Activated T-helper 2 cell treated with anti-CD3 and anti-CD28 coated beads, Interferon-gamma antibody, Interleukin-2, Interleukin-4, amounts not matched to agents 10 μg/mL and 5 μg/mL and 100 μg/mL, durations not matched to agents 14 hours and 24 hours and 36 hours (primary cell): ENCODE data around the gene ESYT1. TPM values are rescaled to one million over a fixed set of nuclear protein-coding genes. Genes with fewer than 3 reads are reported as not detected.
A peak's percentile ranks its signal among the peaks of the same experiment; 100 is the strongest.
"Not testable (repeated sequence)": the region's sequence is repeated elsewhere in the genome, so short reads cannot be mapped to it uniquely, and the experiment has no call there.

Source experiments
- DNase-seq: peaks from one replicate; pipeline ENCODE4 v3.0.0; 2021; ENCODE audit warnings: low spot score
- H3K27ac Mint-ChIP-seq: one replicate; pipeline ENCODE4 v1.8.0; 2021; ENCODE audit warnings: mixed read lengths
- H3K27me3 Mint-ChIP-seq: one replicate; pipeline ENCODE4 v1.8.0; 2021; ENCODE audit warnings: low read depth, mixed read lengths
- H3K36me3 Mint-ChIP-seq: one replicate; pipeline ENCODE4 v1.8.0; 2021; ENCODE audit warnings: low read depth, mixed read lengths
- H3K4me1 Mint-ChIP-seq: one replicate; pipeline ENCODE4 v1.8.0; 2021; ENCODE audit warnings: low read depth, mixed read lengths
- H3K4me3 Mint-ChIP-seq: one replicate; pipeline ENCODE4 v1.8.0; 2021; ENCODE audit warnings: low read depth, mild to moderate bottlenecking, moderate library complexity, mixed read lengths
- H3K9me3 Mint-ChIP-seq: one replicate; pipeline ENCODE4 v1.8.0; 2021; ENCODE audit warnings: mixed read lengths
- intact Hi-C: fragments of 100-400 bp; cut with micrococcal nuclease; formaldehyde crosslinking; loops from one replicate; pipeline ENCODE4 v1.15.1; 2023
- total RNA-seq: library from RNA; stranded (reverse); gene quantifications from 2 replicates; pipeline ENCODE4 v1.2.3, GENCODE V29; 2022

Gene ESYT1
- total RNA-seq, 1 donor from 2014 or later = 154 TPM

DNA sequence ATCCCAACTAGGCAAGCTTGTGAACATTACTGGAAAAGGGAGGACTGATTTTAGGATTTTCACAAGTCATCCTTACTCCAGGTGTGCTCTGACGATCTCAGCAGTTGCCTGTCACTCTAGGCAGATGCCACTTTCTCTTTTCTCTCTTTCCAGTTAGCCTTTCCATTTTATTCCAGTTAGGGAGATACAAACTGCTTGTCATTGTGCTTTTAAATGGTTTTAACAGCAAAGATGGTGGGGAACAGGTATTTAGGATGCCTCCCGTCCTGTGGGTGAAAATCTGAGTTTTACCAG lies 22.5 kb upstream of the ESYT1 start:
- intact Hi-C loops = no loop called here
- Mint-ChIP-seq H3K27me3 (no peaks in the 10 kb centered on the region), H3K36me3 (peaks cover 63% of the 10 kb centered on the region), H3K4me1 (peaks cover 51% of the 10 kb centered on the region), H3K9me3 (no peaks in the 10 kb centered on the region), H3K27ac (peak overlapping the region; percentile 95), H3K4me3 (peak overlapping the region; percentile 92)
- DNase-seq = no peak

DNA sequence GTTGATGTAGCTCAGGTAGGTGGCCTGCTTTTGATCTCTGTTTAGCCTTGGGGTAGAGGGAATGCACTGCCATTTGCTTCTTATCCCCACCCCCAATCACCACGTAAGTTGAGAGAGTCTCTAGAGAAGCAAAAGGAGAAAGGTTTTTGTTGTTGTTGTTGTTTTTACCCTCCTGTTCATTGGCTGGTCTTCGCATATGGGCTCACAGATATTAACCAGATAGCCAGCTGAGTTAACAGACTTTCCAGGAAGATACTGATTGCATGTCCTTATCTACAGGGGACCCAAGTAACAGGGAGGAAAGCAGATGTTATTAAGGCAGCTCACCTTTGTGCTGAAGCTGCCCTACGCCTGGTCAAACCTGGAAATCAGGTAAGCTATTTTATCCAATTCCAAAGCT lies 20.8 kb upstream of the ESYT1 start:
- Mint-ChIP-seq H3K4me3 (peak overlapping the region; percentile 92), H3K4me1 (peaks cover 40% of the 10 kb centered on the region), H3K9me3 (no peaks in the 10 kb centered on the region), H3K27ac (peak overlapping the region; percentile 59), H3K27me3 (no peaks in the 10 kb centered on the region), H3K36me3 (peaks cover 75% of the 10 kb centered on the region)
- intact Hi-C loops = no loop called here
- DNase-seq = no peak

DNA sequence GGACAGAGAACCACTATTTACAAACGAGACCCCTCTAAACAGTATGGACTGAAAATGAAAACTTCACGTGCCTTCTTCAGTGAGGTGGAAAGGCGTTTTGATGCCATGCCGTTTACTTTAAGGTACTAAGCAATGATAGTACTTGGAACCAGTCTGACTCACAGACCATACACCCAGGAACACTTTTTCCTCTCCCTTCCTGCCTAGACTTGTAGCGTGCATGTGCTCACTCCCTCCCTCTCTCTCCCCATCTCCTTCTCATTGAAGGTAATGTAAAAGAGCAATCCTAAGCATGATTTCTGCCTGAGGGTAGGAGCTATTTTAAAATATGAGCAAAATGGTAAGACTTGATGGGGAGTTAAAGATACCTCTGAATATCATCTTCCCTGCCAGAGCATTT lies 17.5 kb upstream of the ESYT1 start:
- H3K36me3 Mint-ChIP-seq = peaks cover 88% of the 10 kb centered on the region
- intact Hi-C loops = no loop called here
- H3K4me3 Mint-ChIP-seq = no peak overlapping the region
- no peaks in the 10 kb centered on the region for H3K27me3 Mint-ChIP-seq
- no peaks in the 10 kb centered on the region for H3K9me3 Mint-ChIP-seq
- no peak for DNase-seq
- H3K27ac Mint-ChIP-seq = no peak overlapping the region
- peaks cover 28% of the 10 kb centered on the region for H3K4me1 Mint-ChIP-seq

DNA sequence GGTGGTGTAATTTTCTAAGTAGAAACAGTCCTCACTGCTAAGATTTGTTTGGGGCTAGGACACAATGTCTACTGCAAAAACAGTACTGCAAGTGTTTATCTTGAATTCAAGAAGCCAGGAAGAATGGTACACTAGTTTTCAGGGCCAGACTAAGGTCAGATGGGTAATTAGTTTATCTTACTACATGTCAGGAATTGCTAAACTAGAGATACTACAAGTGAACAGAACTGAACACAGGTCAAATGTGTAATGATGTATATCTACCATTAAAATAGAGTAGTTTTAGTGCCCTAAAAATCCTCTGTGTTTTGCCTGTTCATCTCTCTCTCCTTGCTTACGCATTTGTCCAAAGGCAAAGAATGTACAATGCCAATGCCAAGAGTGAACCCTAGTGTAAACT lies 14.0 kb upstream of the ESYT1 start:
- intact Hi-C loops = no loop called here
- no peak for DNase-seq
- Mint-ChIP-seq H3K9me3 (no peaks in the 10 kb centered on the region), H3K27ac (peak overlapping the region; percentile 11), H3K4me1 (peaks cover 16% of the 10 kb centered on the region), H3K4me3 (no peak overlapping the region), H3K36me3 (peaks cover 69% of the 10 kb centered on the region), H3K27me3 (no peaks in the 10 kb centered on the region)

DNA sequence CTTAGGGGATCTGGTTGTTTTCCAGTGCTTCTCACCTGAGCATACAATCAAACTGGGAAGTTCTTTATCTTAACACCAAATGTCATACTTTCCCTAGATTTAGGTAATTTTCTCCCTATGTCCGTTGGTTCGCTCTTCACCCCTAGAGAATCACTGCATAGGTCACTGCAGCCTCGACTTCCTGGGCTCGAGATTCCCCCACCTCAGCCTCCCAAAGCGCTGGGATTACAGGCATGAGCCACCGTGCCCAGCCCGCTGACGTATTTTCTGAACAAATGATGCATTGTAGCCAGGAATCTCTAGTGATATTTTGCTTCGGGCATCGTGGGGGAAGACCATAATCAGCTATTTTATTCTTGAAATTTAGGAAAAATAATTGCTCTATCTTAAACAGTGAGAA lies 12.7 kb upstream of the ESYT1 start:
- no peaks in the 10 kb centered on the region for H3K27me3 Mint-ChIP-seq
- DNase-seq = no peak
- intact Hi-C loops = loop anchor here (5.0 kb wide), 5 partner anchors 118 to 517 kb away; partner anchors contain the start of genes ANKRD52, BAZ2A, CNPY2 and SUOX
- peaks cover 27% of the 10 kb centered on the region for H3K4me1 Mint-ChIP-seq
- H3K9me3 Mint-ChIP-seq = no peaks in the 10 kb centered on the region
- H3K27ac Mint-ChIP-seq = peak overlapping the region; percentile 99
- peaks cover 57% of the 10 kb centered on the region for H3K36me3 Mint-ChIP-seq
- H3K4me3 Mint-ChIP-seq = peak overlapping the region; percentile 99

DNA sequence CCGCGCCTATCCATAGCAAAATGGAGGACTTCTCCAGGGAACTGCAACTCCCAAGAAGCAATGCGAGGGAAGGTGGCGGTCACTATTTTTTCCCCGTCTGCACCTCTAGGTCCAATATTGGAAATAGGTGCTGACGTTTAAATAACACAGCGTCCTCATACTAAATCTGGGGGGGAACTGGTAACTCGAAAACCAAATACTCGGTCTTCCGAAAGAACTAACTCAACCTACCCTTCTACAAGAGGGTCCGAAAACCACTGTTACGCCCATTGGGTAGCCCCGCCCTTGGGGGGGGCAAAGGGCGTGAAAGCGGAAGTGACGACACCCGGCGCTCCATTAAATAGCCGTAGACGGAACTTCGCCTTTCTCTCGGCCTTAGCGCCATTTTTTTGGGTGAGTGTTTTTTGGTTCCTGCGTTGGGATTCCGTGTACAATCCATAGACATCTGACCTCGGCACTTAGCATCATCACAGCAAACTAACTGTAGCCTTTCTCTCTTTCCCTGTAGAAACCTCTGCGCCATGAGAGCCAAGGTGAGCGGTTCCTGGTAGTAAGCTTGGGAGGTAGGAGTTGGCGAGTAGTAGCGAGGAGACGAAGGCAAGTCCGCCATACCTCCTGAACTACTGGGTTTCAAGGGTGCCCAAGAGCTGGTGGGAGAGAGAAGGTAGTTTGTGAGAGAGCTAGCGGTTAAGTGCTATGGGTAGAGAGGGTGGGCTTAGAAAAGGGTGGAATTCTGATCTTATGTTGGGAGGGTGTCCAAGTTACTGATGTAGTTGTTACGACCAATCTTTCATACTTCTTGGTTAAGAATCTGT lies 11.6 kb upstream of the ESYT1 start, which contains the start of gene RPL41:
RPL41 (plus strand) TSS at position 367 of the 815 bp plus-strand sequence.
- Mint-ChIP-seq H3K4me3 (peak within 1 kb of the TSS; percentile 99), H3K36me3 (peaks cover 57% of the 10 kb centered on the region)
- intact Hi-C loops = loop anchor here (1.0 to 5.0 kb wide), 7 partner anchors 12 to 516 kb away; partner anchors contain the start of genes ANKRD52, BAZ2A, CNPY2 and PA2G4

DNA sequence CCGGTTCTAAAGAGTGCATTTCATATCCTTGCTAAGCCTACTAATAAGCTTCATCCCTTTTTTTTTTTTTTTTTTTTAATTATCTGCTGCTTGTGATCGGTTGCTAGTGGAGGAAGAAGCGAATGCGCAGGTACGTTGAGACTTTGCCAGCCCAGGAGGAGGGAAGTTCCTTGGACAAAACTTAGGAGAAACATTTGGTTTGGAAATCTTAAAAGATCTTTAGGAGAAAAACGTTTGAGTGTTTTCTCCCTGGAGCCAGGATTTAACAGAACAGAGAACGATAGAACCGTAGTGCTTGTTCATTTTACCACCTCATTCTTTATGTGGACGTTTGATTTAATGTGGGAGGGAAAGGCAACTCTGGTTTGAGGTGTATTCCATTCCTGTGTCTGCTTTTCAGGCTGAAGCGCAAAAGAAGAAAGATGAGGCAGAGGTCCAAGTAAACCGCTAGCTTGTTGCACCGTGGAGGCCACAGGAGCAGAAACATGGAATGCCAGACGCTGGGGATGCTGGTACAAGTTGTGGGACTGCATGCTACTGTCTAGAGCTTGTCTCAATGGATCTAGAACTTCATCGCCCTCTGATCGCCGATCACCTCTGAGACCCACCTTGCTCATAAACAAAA lies 10.9 kb upstream of the ESYT1 start:
- peaks cover 27% of the 10 kb centered on the region for H3K4me1 Mint-ChIP-seq
- peak overlapping the region; percentile 99 for H3K27ac Mint-ChIP-seq
- H3K9me3 Mint-ChIP-seq, H3K27me3 Mint-ChIP-seq, DNase-seq: not testable (repeated sequence)
- peaks cover 61% of the 10 kb centered on the region for H3K36me3 Mint-ChIP-seq
- H3K4me3 Mint-ChIP-seq = peak overlapping the region; percentile 99
- intact Hi-C loops = loop anchor here (2.0 to 5.0 kb wide), 6 partner anchors 76 to 515 kb away; partner anchors contain the start of genes ANKRD52, BAZ2A, CNPY2 and RPS26

More for the DNA sequence above, 11.6 kb upstream of the ESYT1 start, which contains the start of gene RPL41:
- H3K27me3 Mint-ChIP-seq = no peaks in the 10 kb centered on the region
- H3K9me3 Mint-ChIP-seq = no peaks in the 10 kb centered on the region
- H3K4me1 Mint-ChIP-seq = peaks cover 27% of the 10 kb centered on the region
- H3K27ac Mint-ChIP-seq = peak within 1 kb of the TSS; percentile 99
- DNase-seq = peak; percentile 91

DNA sequence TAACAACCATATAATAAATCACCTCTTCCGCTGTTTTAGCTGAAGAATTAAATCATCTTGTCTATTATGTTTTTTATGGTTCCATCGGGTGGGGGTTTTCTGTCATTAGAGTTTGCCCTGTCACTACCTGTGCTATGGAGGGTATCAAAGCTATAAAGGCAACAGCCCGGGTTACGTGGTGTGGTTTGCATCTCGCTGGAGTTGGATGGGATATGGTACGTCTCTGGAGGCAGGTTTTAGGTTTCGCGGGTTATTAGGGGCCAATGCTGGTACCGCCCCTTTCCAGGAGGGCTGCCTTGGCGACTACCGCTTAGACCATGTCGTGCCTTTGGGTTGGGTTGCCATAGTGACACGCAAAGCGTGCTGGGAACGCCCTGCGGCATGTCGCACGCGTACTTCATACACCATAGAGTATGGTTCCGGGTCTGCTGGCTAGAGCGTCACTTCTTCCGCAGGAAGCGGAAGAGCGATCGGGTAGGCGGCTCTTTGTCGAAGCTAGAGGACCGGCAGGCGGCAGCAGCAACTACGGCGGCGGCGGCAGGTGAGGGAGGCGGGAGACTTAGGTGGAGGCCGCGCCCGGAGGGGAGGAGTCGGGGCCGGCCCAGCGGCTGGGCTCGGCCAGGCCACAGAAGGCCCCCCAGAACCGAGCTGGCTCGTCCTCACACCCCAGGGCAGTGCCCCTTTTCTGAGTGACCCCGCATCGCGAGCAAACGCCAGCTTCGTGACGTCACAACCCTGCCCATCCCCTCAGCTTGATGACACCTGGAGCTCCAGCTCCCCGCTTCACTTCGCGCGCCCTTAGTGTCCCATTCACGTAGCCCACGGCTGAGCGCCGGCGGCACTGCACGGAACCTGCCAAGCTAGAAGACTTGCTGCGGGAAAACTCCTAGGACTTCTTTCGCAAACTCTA lies 10.0 kb upstream of the ESYT1 start, which contains the start of gene ZC3H10:
ZC3H10 (plus strand) TSS at position 489 of the 910 bp plus-strand sequence. CDS start 2,297 bp downstream, outside the sequence.
- Mint-ChIP-seq H3K4me1 (peaks cover 27% of the 10 kb centered on the region), H3K36me3 (peaks cover 58% of the 10 kb centered on the region), H3K27me3 (no peaks in the 10 kb centered on the region), H3K4me3 (peak within 1 kb of the TSS; percentile 99), H3K27ac (peak within 1 kb of the TSS; percentile 99), H3K9me3 (no peaks in the 10 kb centered on the region)
- peak; percentile 98 for DNase-seq
- intact Hi-C loops = loop anchor here (1.0 to 5.0 kb wide), 13 partner anchors 8 to 514 kb away; partner anchors contain the start of genes ANKRD52, BAZ2A, CNPY2 and MYL6

DNA sequence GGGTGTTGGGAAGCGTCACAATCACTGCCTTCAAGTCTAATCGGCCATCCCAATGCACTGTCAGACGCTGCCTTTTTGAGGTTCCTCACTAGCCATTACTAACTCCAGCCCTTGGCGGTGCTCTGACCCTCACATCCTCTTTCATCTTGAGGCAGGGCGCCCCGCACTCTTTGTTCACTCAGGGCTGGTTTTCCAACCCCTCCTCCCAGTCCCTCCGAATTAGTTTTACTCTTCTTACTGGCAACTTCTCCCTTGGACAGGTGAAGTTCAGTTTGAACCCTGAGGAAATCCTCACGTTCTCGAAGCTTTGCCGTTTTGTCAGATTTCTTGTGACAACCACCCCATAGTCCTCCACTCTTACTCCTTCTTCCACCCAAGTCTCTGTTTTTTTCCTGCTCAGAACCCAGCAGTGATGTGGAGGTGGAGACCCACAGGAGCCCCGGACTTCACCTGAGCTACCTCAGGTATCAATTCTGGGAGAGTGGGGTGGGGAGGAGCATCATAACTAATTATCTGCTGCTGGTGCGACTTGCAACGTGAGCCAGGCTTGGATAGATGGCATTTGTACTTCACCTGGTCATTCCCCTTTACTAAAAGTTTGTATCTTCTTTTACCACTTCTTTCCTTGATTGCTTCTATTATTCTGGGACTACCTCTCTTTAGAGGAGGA lies 9.2 kb upstream of the ESYT1 start:
- H3K27me3 Mint-ChIP-seq = no peaks in the 10 kb centered on the region
- H3K9me3 Mint-ChIP-seq = no peaks in the 10 kb centered on the region
- peaks cover 26% of the 10 kb centered on the region for H3K4me1 Mint-ChIP-seq
- no peak for DNase-seq
- H3K36me3 Mint-ChIP-seq = peaks cover 53% of the 10 kb centered on the region
- intact Hi-C loops = loop anchor here (1.0 to 5.0 kb wide), 13 partner anchors 7 to 513 kb away; partner anchors contain the start of genes ANKRD52, BAZ2A, CNPY2 and MYL6
- H3K27ac Mint-ChIP-seq = peak overlapping the region; percentile 99
- H3K4me3 Mint-ChIP-seq = peak overlapping the region; percentile 99

DNA sequence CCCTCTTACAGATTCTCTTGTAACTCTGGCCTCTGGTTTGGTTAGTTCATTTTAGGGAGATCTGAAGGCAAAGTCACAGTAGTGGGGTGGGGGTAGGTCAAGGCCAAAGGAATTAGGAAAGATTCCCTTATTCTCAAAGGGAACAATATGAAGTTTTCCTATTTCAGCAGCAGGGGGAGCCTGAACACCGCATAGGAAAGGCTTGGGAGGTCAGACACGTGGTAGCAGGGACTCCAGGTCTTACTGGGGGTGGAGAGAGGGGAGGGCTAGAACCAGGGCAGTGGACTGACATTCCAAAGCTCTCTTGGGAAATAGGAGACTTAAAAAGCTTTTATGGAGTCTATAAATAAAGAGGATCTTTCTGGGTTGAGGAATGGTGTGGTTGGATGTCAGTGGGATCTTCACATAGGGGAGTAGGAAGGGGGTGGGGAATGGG lies 8.7 kb upstream of the ESYT1 start:
- peak overlapping the region; percentile 99 for H3K27ac Mint-ChIP-seq
- H3K27me3 Mint-ChIP-seq = no peaks in the 10 kb centered on the region
- peak overlapping the region; percentile 99 for H3K4me3 Mint-ChIP-seq
- peak; percentile 50 for DNase-seq
- peaks cover 28% of the 10 kb centered on the region for H3K4me1 Mint-ChIP-seq
- intact Hi-C loops = loop anchor here (1.0 to 5.0 kb wide), 9 partner anchors 39 to 513 kb away; partner anchors contain the start of genes ANKRD52, BAZ2A, CNPY2 and MYL6
- no peaks in the 10 kb centered on the region for H3K9me3 Mint-ChIP-seq
- peaks cover 52% of the 10 kb centered on the region for H3K36me3 Mint-ChIP-seq

DNA sequence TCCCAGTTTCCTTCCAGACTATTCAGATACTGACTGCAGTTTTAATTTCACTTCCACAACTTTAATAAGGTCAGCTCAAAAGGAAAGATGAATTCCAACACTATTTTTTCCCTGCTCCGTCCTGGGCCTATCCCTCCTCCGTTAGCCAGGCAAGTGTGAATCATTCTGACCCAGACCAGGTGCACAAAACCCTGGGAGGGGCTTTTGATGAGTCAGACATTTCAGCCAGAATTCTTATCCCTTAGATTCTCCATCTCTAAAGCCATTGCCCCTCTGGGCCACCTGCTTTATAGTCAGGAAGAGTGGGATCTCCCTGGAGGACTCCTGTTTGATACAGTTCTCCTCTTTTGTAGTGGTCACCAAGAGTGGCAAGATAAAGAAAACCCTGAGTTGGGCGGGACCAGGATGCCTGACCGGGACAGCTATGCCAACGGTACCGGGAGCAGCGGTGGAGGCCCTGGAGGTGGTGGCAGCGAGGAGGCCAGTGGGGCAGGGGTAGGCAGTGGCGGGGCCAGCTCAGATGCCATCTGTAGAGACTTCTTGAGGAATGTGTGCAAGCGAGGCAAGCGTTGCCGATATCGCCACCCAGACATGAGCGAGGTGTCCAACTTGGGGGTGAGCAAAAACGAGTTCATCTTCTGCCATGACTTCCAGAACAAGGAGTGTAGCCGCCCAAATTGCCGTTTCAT lies 7.8 kb upstream of the ESYT1 start:
- peaks cover 28% of the 10 kb centered on the region for H3K4me1 Mint-ChIP-seq
- intact Hi-C loops = no loop called here
- H3K27me3 Mint-ChIP-seq = no peaks in the 10 kb centered on the region
- no peak overlapping the region for H3K4me3 Mint-ChIP-seq
- DNase-seq = no peak
- no peak overlapping the region for H3K27ac Mint-ChIP-seq
- H3K9me3 Mint-ChIP-seq = no peaks in the 10 kb centered on the region
- peaks cover 51% of the 10 kb centered on the region for H3K36me3 Mint-ChIP-seq
